GM19468 (cell line): Measurements from ENCODE around the gene SMAD6.
"Not testable (repeated sequence)": the region's sequence is repeated elsewhere in the genome, so short reads cannot be mapped to it uniquely, and the experiment has no call there.

ENCODE experiments used
- ATAC-seq: cut with Tn5 transposase; IDR thresholded peaks from one replicate; pipeline ENCODE4 v1.9.1; 2021; ENCODE audit warnings: mild to moderate bottlenecking, moderate library complexity, moderate number of reproducible peaks; ENCODE audit not compliant: unreplicated experiment; ENCODE audit errors: extremely low read depth

Gene SMAD6

GRCh38 chr15:66674756-66675155 is 27.3 kb upstream of the SMAD6 start:
- ATAC-seq: no peak

DNA sequence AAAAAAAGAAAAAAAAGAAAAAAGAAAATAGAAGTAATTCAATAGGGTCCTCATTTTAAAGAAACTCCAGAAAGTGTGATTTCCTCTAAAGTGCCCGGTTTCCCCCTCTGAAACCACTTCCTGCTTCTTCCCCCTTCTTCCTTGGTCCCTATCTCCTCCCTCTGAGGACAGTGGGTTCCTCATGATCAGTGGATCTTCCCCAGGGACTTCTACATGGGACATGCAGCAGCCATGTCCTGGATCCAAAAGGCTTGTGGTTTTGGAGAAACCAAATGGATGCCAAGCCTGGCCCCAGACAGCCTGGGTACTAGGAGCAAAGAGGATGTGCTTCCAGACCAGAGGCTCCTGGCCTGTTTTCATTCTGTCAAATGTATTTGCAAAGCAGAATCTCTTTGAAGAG is 26.6 kb upstream of the SMAD6 start:
- ATAC-seq: no peak

DNA sequence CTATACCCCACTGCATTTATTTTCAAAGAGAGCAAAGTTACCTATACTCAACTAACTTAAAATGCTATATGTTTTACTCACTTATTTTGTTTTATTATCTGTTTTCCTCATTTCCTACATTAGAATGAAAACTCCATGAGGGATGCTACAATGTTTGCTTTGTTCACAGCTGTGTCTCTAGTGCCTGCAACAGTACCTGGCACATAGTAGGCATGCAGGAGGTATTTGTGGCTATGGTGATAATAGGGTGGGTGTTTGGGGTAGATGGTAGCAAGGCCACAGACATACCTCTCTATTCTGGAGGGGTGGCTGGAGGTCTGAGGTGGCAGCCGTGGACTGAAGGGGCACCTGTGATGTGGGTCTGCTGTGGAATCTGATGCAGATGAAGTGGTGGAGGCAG is 24.7 kb upstream of the SMAD6 start:
- no peak for ATAC-seq

- no peak for ATAC-seq
These were observed 22.9 kb upstream of the SMAD6 start for GRCh38 chr15:66679061-66679656.

DNA sequence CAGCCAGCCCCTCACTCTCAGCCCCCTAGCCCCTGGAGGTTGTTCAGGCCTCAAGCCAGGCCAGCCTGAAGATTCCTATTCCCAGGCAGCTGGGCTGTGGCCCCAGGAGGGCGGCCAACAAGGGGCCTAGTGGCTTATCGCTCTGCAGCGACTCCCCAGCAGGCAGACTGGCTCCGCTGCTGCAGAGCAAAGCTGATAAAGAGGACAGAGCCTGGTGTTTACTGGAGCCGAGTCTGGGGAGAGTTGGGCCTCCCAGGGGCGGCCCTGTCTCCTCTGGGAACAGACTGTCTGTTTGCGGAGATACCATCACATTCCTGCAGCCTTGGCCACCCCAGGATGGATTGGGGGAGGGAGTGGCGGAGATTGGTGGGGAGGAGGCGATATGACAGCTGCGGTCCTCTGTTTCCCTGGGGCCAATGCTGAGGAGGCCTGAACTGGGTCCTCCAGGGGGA is 22.4 kb upstream of the SMAD6 start:
- ATAC-seq: no peak

- no peak for ATAC-seq
These were observed 21.5 kb upstream of the SMAD6 start for GRCh38 chr15:66680502-66680901.

DNA sequence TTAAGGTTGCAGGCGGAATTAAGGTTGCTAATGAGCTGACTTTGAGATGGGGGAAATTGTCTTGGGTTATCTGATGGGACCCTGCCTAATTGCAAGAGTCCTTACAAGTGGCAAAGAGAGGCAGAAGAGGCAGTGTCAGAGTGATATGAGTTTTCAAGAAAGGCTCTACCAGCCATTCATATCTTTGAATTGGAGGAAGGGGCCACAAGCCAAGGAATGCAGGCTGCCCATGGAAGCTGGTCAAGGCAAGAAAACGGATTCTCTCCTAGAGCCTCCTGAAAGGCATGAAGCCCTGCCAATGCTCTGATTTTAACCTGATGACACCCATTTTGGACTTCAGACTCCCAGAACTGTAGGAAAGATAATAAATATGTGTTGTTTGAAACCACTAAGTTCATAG is 20.6 kb upstream of the SMAD6 start:
- no peak for ATAC-seq

- ATAC-seq: no peak
These were observed 19.8 kb upstream of the SMAD6 start for GRCh38 chr15:66682246-66682645.

DNA sequence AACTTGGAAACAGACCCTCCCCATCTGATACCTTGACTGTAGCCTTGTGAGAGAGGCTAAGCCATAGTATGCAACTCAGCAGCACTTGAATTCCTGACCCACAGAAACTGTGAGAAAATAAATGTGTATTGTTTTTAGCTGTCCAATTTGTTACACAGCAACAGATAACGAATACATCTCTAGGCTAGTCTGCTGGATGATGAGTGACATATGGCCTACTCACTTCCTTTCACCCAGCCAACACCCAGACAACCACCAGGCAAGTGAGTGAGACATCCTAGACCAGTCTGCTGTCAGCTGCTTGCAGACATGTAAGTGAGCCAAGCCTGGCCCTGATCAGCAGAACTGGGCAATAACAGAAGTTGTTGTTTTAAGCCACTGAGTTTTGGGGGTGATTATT is 19.2 kb upstream of the SMAD6 start:
- ATAC-seq: no peak

GRCh38 chr15:66684136-66684681 is 17.8 kb upstream of the SMAD6 start:
- no peak for ATAC-seq

DNA sequence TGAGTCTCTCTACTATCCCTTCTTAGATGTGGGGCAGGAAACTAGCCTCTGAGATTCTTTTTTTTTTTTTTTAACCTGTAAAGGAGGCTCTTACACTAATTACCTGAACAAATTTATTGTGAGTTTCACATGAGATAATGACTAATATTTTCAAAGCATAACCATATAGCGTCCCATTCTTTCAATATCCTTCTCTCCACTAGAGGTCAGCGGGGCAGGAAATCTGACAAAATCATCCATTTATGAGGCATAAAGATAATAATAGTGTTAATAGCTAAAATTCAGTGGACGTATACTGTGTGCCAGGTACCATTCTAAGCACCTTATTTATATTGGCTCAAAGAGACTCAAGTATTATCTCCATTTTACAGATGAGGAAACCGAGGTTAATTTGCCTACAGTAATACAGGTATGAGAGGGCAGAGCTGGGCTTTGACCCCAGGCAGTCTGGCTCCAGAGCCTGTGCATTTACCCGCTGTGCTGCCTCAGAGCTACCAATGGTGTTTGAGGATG is 16.3 kb upstream of the SMAD6 start:
- no peak for ATAC-seq

GRCh38 chr15:66690912-66691311 is 11.1 kb upstream of the SMAD6 start:
- not testable (repeated sequence) for ATAC-seq

DNA sequence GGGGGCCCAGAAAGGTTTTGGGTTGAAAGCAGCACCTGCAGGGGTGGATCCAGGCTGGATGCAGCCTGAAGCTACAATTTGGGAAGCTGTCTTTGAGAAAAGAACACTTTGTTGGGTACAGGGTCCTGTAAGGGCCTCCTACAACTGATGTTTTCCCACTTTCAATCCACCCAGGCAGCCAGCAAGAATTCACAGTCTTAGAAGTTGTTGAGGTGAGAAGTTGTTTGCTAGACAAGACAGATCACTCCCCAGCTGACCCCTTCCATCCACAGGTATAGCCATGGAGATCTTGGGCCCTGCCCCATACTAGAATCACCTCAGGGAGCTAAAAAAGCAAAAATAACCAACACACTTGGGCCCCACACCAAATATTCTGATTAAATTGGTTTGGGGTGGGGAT is 10.3 kb upstream of the SMAD6 start:
- no peak for ATAC-seq

DNA sequence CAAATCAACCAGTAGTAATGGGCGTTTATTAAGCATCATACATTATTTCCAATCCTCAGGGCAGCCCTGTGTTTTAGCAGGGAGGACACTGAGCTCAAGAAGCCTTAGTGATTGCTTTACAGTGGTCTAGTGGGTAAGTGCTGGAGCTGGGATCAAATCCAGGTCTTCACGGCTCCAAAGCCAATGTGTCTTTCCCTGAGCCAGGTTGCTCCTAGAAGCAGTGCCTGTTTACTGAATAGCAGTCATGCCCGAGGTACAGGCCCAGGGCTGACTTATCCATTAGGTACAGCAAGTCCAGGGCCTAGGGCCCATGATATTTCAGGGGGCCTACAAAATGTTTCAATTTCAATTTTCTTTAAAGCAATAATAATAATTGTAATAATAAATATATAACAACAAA is 9.6 kb upstream of the SMAD6 start:
- no peak for ATAC-seq

- ATAC-seq: no peak
These were observed 9.0 kb upstream of the SMAD6 start for GRCh38 chr15:66692808-66693596.

GRCh38 chr15:66696770-66697169 is 5.3 kb upstream of the SMAD6 start:
- no peak for ATAC-seq

DNA sequence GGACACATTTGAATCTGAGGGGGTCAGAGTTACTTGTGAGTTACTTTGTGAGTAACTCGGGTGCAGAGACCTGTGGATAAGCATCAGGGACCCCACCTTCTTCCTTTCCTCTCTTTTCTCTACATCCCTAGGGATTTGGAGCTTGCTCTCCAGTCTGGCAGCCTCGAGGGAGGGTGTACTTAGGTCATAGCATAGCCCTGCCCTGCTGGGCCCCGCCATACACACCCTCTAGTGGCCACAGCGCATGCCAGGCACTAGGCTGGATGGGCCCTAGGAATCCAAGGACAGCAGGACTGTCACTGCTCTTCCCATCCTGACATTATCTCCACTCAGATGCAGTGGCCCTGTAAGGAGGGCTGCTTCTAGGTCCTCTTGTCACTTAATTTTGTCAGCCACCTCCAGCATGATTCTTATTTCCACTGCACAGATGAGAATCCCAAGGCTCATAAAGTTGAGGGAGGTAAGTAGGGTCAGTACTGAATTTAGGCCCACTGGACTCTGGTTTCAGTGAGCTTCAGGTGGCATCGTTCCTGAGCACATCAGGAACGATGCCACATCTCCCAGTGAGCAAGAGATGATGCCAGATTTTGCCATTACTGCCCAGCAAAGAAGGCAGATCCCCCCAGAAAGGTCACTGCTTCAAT is 3.6 kb upstream of the SMAD6 start:
- no peak for ATAC-seq

- ATAC-seq: no peak
These were observed 3.1 kb upstream of the SMAD6 start for GRCh38 chr15:66698971-66699370.

DNA sequence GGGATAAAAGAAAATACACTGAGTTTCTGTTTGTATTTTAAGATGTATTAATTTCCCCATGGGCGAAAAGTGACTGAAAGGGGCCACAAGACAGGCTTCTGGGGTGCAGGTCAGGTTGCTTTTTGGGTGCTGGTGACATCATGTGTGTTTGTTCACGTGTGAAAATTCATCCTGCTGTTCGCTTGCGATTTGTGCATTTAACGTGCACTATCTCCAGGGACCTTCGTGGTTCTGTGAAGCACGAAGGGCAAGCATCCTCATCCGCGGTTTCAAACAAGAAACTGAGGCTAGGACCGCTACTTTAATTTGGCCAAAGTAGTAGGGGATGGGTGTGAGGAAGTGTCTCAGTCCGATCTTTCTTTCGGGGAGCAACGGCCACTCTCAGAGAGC is 1.6 kb upstream of the SMAD6 start:
- no peak for ATAC-seq

DNA sequence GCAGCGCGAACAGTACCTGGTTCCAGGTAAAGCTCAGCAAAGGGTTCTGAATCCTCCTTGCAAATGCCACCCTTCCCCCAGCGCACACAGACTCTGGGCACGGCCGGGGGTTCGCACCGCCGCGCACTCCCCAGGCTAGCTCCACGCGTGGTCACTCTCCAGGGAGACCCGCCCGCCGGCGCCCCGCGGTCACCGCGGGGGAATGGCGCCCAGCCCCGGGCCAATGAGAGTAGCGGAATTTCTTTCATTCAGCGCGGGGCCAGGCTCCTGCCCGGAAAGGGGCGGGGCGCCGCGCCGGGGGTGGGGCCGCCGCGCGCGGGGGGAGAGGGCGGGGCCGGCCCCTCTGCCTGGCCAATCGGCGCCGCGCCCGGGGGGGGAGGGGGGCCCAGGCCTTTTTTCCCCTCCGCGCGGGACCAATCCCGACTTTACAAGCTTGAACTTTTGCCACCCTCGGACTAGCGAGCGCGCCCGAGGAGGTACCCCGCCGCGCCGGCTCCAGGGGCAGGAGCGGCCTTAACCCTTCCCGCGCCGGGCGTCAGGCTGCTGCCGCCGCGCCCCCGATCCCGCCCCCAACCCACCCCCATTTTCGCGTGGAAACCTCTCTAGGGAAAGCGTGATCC is 1.1 kb upstream of the SMAD6 start:
- ATAC-seq: peak; percentile 13
